Activated CD8-positive, alpha-beta T cell treated with anti-CD3 and anti-CD28 coated beads for 36 hours (primary cell): Measurements from ENCODE around the gene MN1. TPM values are rescaled to one million over a fixed set of nuclear protein-coding genes. Genes with fewer than 3 reads are reported as not detected.

Experiments used
- ATAC-seq: fragments of 200-7000 bp; cut with Tn5 transposase; one replicate; pipeline ENCODE4 v1.10.0; 2021; ENCODE audit warnings: mild to moderate bottlenecking, moderate library complexity
- CTCF ChIA-PET: fragments of 350-600 bp; sonication (Branson Sonifier 250); formaldehyde crosslinking; loops from one replicate; lab custom pipeline; 2021; ENCODE audit warnings: antibody characterized with exemption; lab: Charles Lee
- POLR2A ChIA-PET: fragments of 350-600 bp; sonication (Branson Sonifier 250); formaldehyde crosslinking; loops from one replicate; lab custom pipeline; 2021; ENCODE audit warnings: antibody characterized with exemption; lab: Charles Lee
- DNase-seq: peaks from one replicate; pipeline ENCODE4 v3.0.0-alpha.2; 2020
- H3K27ac Mint-ChIP-seq: one replicate; pipeline ENCODE4 v1.8.0; 2021; ENCODE audit warnings: mild to moderate bottlenecking, mixed read lengths
- H3K27me3 Mint-ChIP-seq: one replicate; pipeline ENCODE4 v1.8.0; 2021; ENCODE audit warnings: mixed read lengths
- H3K36me3 Mint-ChIP-seq: one replicate; pipeline ENCODE4 v1.8.0; 2021; ENCODE audit warnings: low read depth, mixed read lengths
- H3K4me1 Mint-ChIP-seq: one replicate; pipeline ENCODE4 v1.8.0; 2021; ENCODE audit warnings: low read depth, mixed read lengths
- H3K4me3 Mint-ChIP-seq: one replicate; pipeline ENCODE4 v1.8.0; 2021; ENCODE audit warnings: mild to moderate bottlenecking, moderate library complexity, mixed read lengths
- H3K9me3 Mint-ChIP-seq: one replicate; pipeline ENCODE4 v1.8.0; 2021; ENCODE audit warnings: mixed read lengths
- CTCF ChIP-seq: fragments of 200-600 bp; IDR thresholded peaks from one replicate; pipeline ENCODE4 v1.8.0; 2022; ENCODE audit warnings: antibody characterized with exemption, mild to moderate bottlenecking
- intact Hi-C: fragments of 100-400 bp; cut with micrococcal nuclease; formaldehyde crosslinking; loops from one replicate; pipeline ENCODE4 v1.10.0; 2022
- total RNA-seq, 2 experiments: library from RNA; stranded (reverse); gene quantifications; one replicate each; pipeline ENCODE4 v1.2.3, GENCODE V29; 2021

Gene MN1
- total RNA-seq, 2 experiments from 2014 or later: 0.11 to 0.16 TPM

GRCh38 chr22:27719036-27719347 lies 82.6 kb downstream of the MN1 start:
- Mint-ChIP-seq H3K27ac (no peak overlapping the region), H3K4me1 (no peaks in the 10 kb centered on the region), H3K9me3 (no peaks in the 10 kb centered on the region), H3K4me3 (no peak overlapping the region), H3K27me3 (peaks cover 5% of the 10 kb centered on the region), H3K36me3 (no peaks in the 10 kb centered on the region)
- ChIA-PET POLR2A (no interaction called here), CTCF (no interaction called here)
- no peak for TF ChIP-seq CTCF
- intact Hi-C loops: no loop called here
- DNase-seq: no peak
- no peak for ATAC-seq

GRCh38 chr22:27718186-27719035 lies 83.1 kb downstream of the MN1 start:
- H3K4me1 Mint-ChIP-seq: no peaks in the 10 kb centered on the region
- peaks cover 7% of the 10 kb centered on the region for H3K27me3 Mint-ChIP-seq
- no peak overlapping the region for H3K4me3 Mint-ChIP-seq
- H3K9me3 Mint-ChIP-seq: no peaks in the 10 kb centered on the region
- POLR2A ChIA-PET: no interaction called here
- no peak overlapping the region for H3K27ac Mint-ChIP-seq
- ATAC-seq (no peak), DNase-seq (no peak)
- CTCF ChIA-PET: no interaction called here
- intact Hi-C loops: no loop called here
- no peaks in the 10 kb centered on the region for H3K36me3 Mint-ChIP-seq
- no peak for TF ChIP-seq CTCF

GRCh38 chr22:27717094-27717493 lies 84.5 kb downstream of the MN1 start:
- no peaks in the 10 kb centered on the region for H3K36me3 Mint-ChIP-seq
- no peaks in the 10 kb centered on the region for H3K9me3 Mint-ChIP-seq
- POLR2A ChIA-PET: no interaction called here
- peaks cover 11% of the 10 kb centered on the region for H3K27me3 Mint-ChIP-seq
- intact Hi-C loops: no loop called here
- no peak for TF ChIP-seq CTCF
- ATAC-seq (no peak), DNase-seq (no peak)
- H3K4me3 Mint-ChIP-seq: no peak overlapping the region
- no peak overlapping the region for H3K27ac Mint-ChIP-seq
- H3K4me1 Mint-ChIP-seq: no peaks in the 10 kb centered on the region
- CTCF ChIA-PET: no interaction called here

GRCh38 chr22:27716074-27716473 lies 85.5 kb downstream of the MN1 start:
- ChIA-PET CTCF (no interaction called here), POLR2A (no interaction called here)
- intact Hi-C loops: no loop called here
- Mint-ChIP-seq H3K36me3 (no peaks in the 10 kb centered on the region), H3K27me3 (peaks cover 11% of the 10 kb centered on the region), H3K9me3 (no peaks in the 10 kb centered on the region), H3K4me1 (no peaks in the 10 kb centered on the region), H3K4me3 (no peak overlapping the region), H3K27ac (no peak overlapping the region)
- no peak for TF ChIP-seq CTCF
- ATAC-seq: no peak
- no peak for DNase-seq

GRCh38 chr22:27715106-27715505 lies 86.5 kb downstream of the MN1 start:
- Mint-ChIP-seq H3K27me3 (peaks cover 18% of the 10 kb centered on the region), H3K27ac (no peak overlapping the region), H3K9me3 (no peaks in the 10 kb centered on the region), H3K36me3 (no peaks in the 10 kb centered on the region), H3K4me1 (peaks cover 2% of the 10 kb centered on the region), H3K4me3 (no peak overlapping the region)
- intact Hi-C loops: no loop called here
- POLR2A ChIA-PET: no interaction called here
- TF ChIP-seq CTCF: no peak
- no peak for DNase-seq
- ATAC-seq: no peak
- CTCF ChIA-PET: no interaction called here
